ENCODE measurements around the gene BTF3L4.

GRCh38 chr1:52055066-52055865 is 829 bp upstream of the BTF3L4 start, which contains the start of gene TXNDC12:
- TF ChIP-seq CTCF (conservative IDR thresholded peaks at IDR 0.05) (no peak), EZH2 (IDR thresholded peaks at IDR 0.05; ENCODE audit: low read depth) (no peak)

Measured in PC-9 (cell line).